Trophoblast cell (in vitro differentiated cells and primary cell): ENCODE data around the gene MRPL55.

ENCODE experiments used
- DNase-seq, 2 donors: peaks; one replicate each; pipeline ENCODE4 v3.0.0-alpha.2; 2016
- H2AFZ ChIP-seq: 2 replicates; pipeline ENCODE4 v1.6.1; 2013; ENCODE audit warnings: low read length, moderate library complexity, mild to moderate bottlenecking; ENCODE audit not compliant: insufficient read depth, poor library complexity
- H2AK5ac ChIP-seq: 2 replicates; pipeline ENCODE4 v1.6.1; 2013; ENCODE audit warnings: mild to moderate bottlenecking, low read length
- H2BK120ac ChIP-seq: 2 replicates; pipeline ENCODE4 v1.6.1; 2013; ENCODE audit warnings: low read length, mild to moderate bottlenecking, moderate library complexity; ENCODE audit not compliant: insufficient read depth, poor library complexity
- H2BK12ac ChIP-seq: 2 replicates; pipeline ENCODE4 v1.6.1; 2013; ENCODE audit warnings: mild to moderate bottlenecking, low read length, moderate library complexity
- H2BK5ac ChIP-seq: 2 replicates; pipeline ENCODE4 v1.6.1; 2013; ENCODE audit warnings: low read length, low read depth, moderate library complexity, mild to moderate bottlenecking; ENCODE audit not compliant: poor library complexity
- H3K14ac ChIP-seq: 2 replicates; pipeline ENCODE4 v1.6.1; 2013; ENCODE audit warnings: mild to moderate bottlenecking, low read length
- H3K18ac ChIP-seq: 2 replicates; pipeline ENCODE4 v1.6.1; 2013; ENCODE audit warnings: mild to moderate bottlenecking, low read length
- H3K23ac ChIP-seq: 2 replicates; pipeline ENCODE4 v1.6.1; 2013; ENCODE audit warnings: low read length
- H3K27ac ChIP-seq: 2 replicates; pipeline ENCODE4 v1.5.1; 2013; ENCODE audit warnings: low read depth, mild to moderate bottlenecking, inconsistent platforms, low read length, moderate library complexity
- H3K27me3 ChIP-seq: 2 replicates; pipeline ENCODE4 v1.6.1; 2013; ENCODE audit warnings: inconsistent platforms, mild to moderate bottlenecking, low read length, moderate library complexity; ENCODE audit not compliant: insufficient read depth
- H3K36me3 ChIP-seq, 2 experiments: 1 replicate in 1 of 2; 2 replicates in 1 of 2; pipeline ENCODE4 v1.6.1; 2013; ENCODE audit warnings: low read length in 2 of 2, mild to moderate bottlenecking in 2 of 2, moderate library complexity in 1 of 2; ENCODE audit not compliant: insufficient read depth in 2 of 2, control insufficient read depth in 1 of 2
- H3K4ac ChIP-seq: 2 replicates; pipeline ENCODE4 v1.6.1; 2013; ENCODE audit warnings: low read depth, mild to moderate bottlenecking, low read length, moderate library complexity
- H3K4me1 ChIP-seq, 2 experiments: 1 replicate in 1 of 2; 2 replicates in 1 of 2; pipeline ENCODE4 v1.6.1; 2013; ENCODE audit warnings: low read length in 2 of 2, mild to moderate bottlenecking in 2 of 2, moderate library complexity in 1 of 2; ENCODE audit not compliant: insufficient read depth in 2 of 2, control insufficient read depth in 1 of 2
- H3K4me2 ChIP-seq: 2 replicates; pipeline ENCODE4 v1.6.1; 2013; ENCODE audit warnings: inconsistent platforms, mild to moderate bottlenecking, low read length, moderate library complexity
- H3K4me3 ChIP-seq: 2 replicates; pipeline ENCODE4 v1.5.1; 2013; ENCODE audit warnings: mild to moderate bottlenecking, low read depth, low read length, inconsistent platforms
- H3K79me1 ChIP-seq: one replicate; pipeline ENCODE4 v1.6.1; 2013; ENCODE audit warnings: low read length
- H3K79me2 ChIP-seq: 2 replicates; pipeline ENCODE4 v1.6.1; 2013; ENCODE audit warnings: low read length, mild to moderate bottlenecking; ENCODE audit not compliant: control insufficient read depth, insufficient read depth, poor library complexity
- H3K9ac ChIP-seq: 2 replicates; pipeline ENCODE4 v1.6.1; 2013; ENCODE audit warnings: mild to moderate bottlenecking, low read length
- H3K9me3 ChIP-seq: 2 replicates; pipeline ENCODE4 v1.6.1; 2013; ENCODE audit warnings: low read depth, mild to moderate bottlenecking, control low read depth, inconsistent platforms, low read length; ENCODE audit not compliant: insufficient read depth
- H4K12ac ChIP-seq: 2 replicates; pipeline ENCODE4 v1.6.1; 2013; ENCODE audit warnings: low read depth, mild to moderate bottlenecking, low read length, moderate library complexity
- H4K8ac ChIP-seq: 2 replicates; pipeline ENCODE4 v1.6.1; 2013; ENCODE audit warnings: low read depth, mild to moderate bottlenecking, low read length, moderate library complexity
- H4K91ac ChIP-seq: one replicate; pipeline ENCODE4 v1.6.1; 2013; ENCODE audit warnings: low read depth, mild to moderate bottlenecking, low read length, moderate library complexity
- WGBS: extraction: QIAGEN DNeasy Blood & Tissue Kit; methylation state at CpG from one replicate; pipeline ENCODE4 v1.1.7; 2013; ENCODE audit warnings: missing lambda C conversion rate; ENCODE audit not compliant: insufficient read length, insufficient coverage; ENCODE audit errors: extremely low coverage; 5-methylcytosine and 5-hydroxymethylcytosine counted together

Gene MRPL55

GRCh38 chr1:228142155-228142691 lies 33.1 kb upstream of the MRPL55 start:
- peaks cover 32% of the 10 kb centered on the region for H3K79me2 ChIP-seq
- H2BK120ac ChIP-seq: no peak overlapping the region
- H3K27me3 ChIP-seq: no peaks in the 10 kb centered on the region
- peak overlapping the region; percentile 85 for H3K4ac ChIP-seq
- H3K4me3 ChIP-seq: no peak overlapping the region
- peak overlapping the region; percentile 38 for H3K18ac ChIP-seq
- H2BK5ac ChIP-seq: no peak overlapping the region
- no peak overlapping the region for H3K23ac ChIP-seq
- H3K79me1 ChIP-seq: peaks cover 10% of the 10 kb centered on the region
- peak overlapping the region; percentile 14 for H4K12ac ChIP-seq
- H2AFZ ChIP-seq: no peak overlapping the region
- no peak overlapping the region for H3K4me2 ChIP-seq
- H2AK5ac ChIP-seq: no peak overlapping the region
- H3K9ac ChIP-seq: no peak overlapping the region
- peaks cover 4% of the 10 kb centered on the region for H3K9me3 ChIP-seq
- DNase-seq: no peak
- H3K14ac ChIP-seq: peak overlapping the region; percentile 22
- H2BK12ac ChIP-seq: no peak overlapping the region
- H4K8ac ChIP-seq: no peak overlapping the region
- H3K4me1 ChIP-seq: peaks cover 9 to 20% of the 10 kb centered on the region in 2 experiments
- WGBS: no CpG with 5 or more reads among the region's 16 CpGs
- H3K36me3 ChIP-seq: peaks cover 29 to 35% of the 10 kb centered on the region in 2 experiments
- H4K91ac ChIP-seq: no peak overlapping the region
- no peak overlapping the region for H3K27ac ChIP-seq

GRCh38 chr1:228141226-228142044 lies 32.3 kb upstream of the MRPL55 start:
- peak; percentile 36 to 53 for DNase-seq
- Histone ChIP-seq H2AK5ac (no peak overlapping the region), H3K4me1 (peaks cover 9 to 20% of the 10 kb centered on the region in 2 experiments), H3K4me2 (peak overlapping the region; percentile 97), H3K9me3 (peaks cover 2% of the 10 kb centered on the region), H3K9ac (peak overlapping the region; percentile 98), H3K27me3 (no peaks in the 10 kb centered on the region), H2AFZ (peak overlapping the region; percentile 32), H4K12ac (no peak overlapping the region), H2BK5ac (no peak overlapping the region), H3K79me1 (peaks cover 10% of the 10 kb centered on the region), H4K91ac (no peak overlapping the region), H3K27ac (no peak overlapping the region), H4K8ac (no peak overlapping the region), H2BK120ac (no peak overlapping the region), H3K18ac (no peak overlapping the region), H3K36me3 (peaks cover 23 to 27% of the 10 kb centered on the region in 2 experiments), H3K23ac (no peak overlapping the region), H3K4ac (peak overlapping the region; percentile 85), H3K14ac (no peak overlapping the region), H3K79me2 (peaks cover 32% of the 10 kb centered on the region), H3K4me3 (peak overlapping the region; percentile 99), H2BK12ac (no peak overlapping the region)
- WGBS: no CpG with 5 or more reads among the region's 27 CpGs

GRCh38 chr1:228140724-228141225 lies 31.7 kb upstream of the MRPL55 start:
- H3K27me3 ChIP-seq: no peaks in the 10 kb centered on the region
- peak overlapping the region; percentile 89 for H4K8ac ChIP-seq
- WGBS: no CpG with 5 or more reads among the region's 25 CpGs
- H3K4me3 ChIP-seq: peak overlapping the region; percentile 99
- peak overlapping the region; percentile 49 for H2AK5ac ChIP-seq
- H3K9ac ChIP-seq: peak overlapping the region; percentile 98
- H3K9me3 ChIP-seq: peaks cover 2% of the 10 kb centered on the region
- H3K4ac ChIP-seq: peak overlapping the region; percentile 85
- peaks cover 32% of the 10 kb centered on the region for H3K79me2 ChIP-seq
- H3K23ac ChIP-seq: no peak overlapping the region
- H2AFZ ChIP-seq: no peak overlapping the region
- H3K14ac ChIP-seq: peak overlapping the region; percentile 91
- peak overlapping the region; percentile 97 for H3K4me2 ChIP-seq
- H3K4me1 ChIP-seq: peaks cover 9 to 20% of the 10 kb centered on the region in 2 experiments
- H3K18ac ChIP-seq: peak overlapping the region; percentile 64
- peak overlapping the region; percentile 89 for H4K91ac ChIP-seq
- H2BK5ac ChIP-seq: peak overlapping the region; percentile 79
- peak overlapping the region; percentile 23 for H2BK120ac ChIP-seq
- peaks cover 17 to 21% of the 10 kb centered on the region in 2 experiments for H3K36me3 ChIP-seq
- no peak for DNase-seq
- H4K12ac ChIP-seq: peak overlapping the region; percentile 37
- H3K79me1 ChIP-seq: peaks cover 10% of the 10 kb centered on the region
- H2BK12ac ChIP-seq: no peak overlapping the region
- peak overlapping the region; percentile 64 for H3K27ac ChIP-seq

- Histone ChIP-seq H3K4me1 (peaks cover 9 to 20% of the 10 kb centered on the region in 2 experiments), H2BK120ac (peak within 1 kb of the TSS; percentile 61), H3K9me3 (peaks cover 2% of the 10 kb centered on the region), H3K18ac (peak within 1 kb of the TSS; percentile 72), H2AK5ac (peak within 1 kb of the TSS; percentile 49), H3K36me3 (peaks cover 11 to 15% of the 10 kb centered on the region in 2 experiments), H3K4me3 (peak within 1 kb of the TSS; percentile 99), H3K4ac (peak within 1 kb of the TSS; percentile 85), H4K12ac (peak within 1 kb of the TSS; percentile 78), H3K27ac (peak within 1 kb of the TSS; percentile 64), H3K9ac (peak within 1 kb of the TSS; percentile 98), H3K79me2 (peaks cover 32% of the 10 kb centered on the region), H3K23ac (no peak within 1 kb of the TSS), H4K8ac (peak within 1 kb of the TSS; percentile 94), H3K27me3 (no peaks in the 10 kb centered on the region), H3K4me2 (peak within 1 kb of the TSS; percentile 97), H3K14ac (peak within 1 kb of the TSS; percentile 91), H2BK5ac (peak within 1 kb of the TSS; percentile 79), H2BK12ac (no peak within 1 kb of the TSS), H3K79me1 (peaks cover 10% of the 10 kb centered on the region), H4K91ac (peak within 1 kb of the TSS; percentile 89), H2AFZ (peak within 1 kb of the TSS; percentile 74)
- DNase-seq: peak; percentile 100
- no CpG with 5 or more reads among the region's 95 CpGs for WGBS
Observed at GRCh38 chr1:228139931-228140723, 31.0 kb upstream of the MRPL55 start, which contains the start of gene GUK1. Gene GUK1, plus strand, starts transcription at chr1:228140279. Its CDS starts 24 bp downstream, at chr1:228140303.
